ENCODE measurements around the gene IGF2. TPM values are rescaled to one million over a fixed set of nuclear protein-coding genes. Genes with fewer than 3 reads are reported as not detected.

Gene IGF2
- total and polyA plus RNA-seq, 3 donors from 2014 or later: 52.3 to 104 (median 69.8) TPM

DNA sequence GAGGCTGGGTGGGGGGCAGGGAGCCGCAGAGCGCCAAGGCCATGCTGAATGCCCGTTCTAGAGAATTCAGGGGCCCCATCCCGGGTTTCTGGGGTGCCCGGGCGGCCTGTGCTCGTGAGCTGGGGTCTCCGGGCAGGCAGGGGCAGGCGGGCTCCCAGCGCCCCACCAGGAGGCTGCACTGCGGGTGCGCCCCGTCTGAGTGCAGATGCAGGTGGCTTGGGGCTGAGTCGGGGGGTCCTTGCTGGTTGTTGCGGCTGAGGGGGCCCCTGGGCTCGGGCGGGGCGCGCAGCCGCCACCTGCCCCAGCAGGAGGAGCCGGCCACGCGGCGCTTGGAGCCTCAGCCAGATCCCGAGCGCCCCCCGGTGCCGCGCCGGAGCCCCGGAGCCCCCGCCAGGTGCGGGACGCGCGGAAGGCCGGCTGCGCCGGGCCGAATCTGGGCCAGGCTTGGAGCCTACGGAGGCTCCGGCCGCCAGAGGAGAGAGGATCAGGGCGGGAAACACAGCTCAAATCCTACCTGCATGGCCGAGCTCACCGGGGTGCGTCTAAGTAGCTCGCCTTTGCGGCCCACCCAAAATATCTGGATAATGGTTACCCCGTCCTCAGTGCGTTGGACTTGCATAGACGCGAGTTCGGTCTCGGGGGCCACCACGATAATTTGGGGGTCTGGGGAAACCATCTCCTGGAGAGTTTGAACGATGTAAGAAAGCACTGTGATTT lies 590 bp upstream of the IGF2 start:
- 2% methylated on average over 44 of the region's 57 CpGs; no CpG with 5 or more reads in 1 of the 2 donors for WGBS, 2 donors
- no peaks in the 10 kb centered on the region for H3K9me3 ChIP-seq
- peaks cover 11% of the 10 kb centered on the region for H3K4me1 ChIP-seq
- no peaks in the 10 kb centered on the region for H3K27me3 ChIP-seq
- no peak overlapping the region for H3K4me3 ChIP-seq
- intact Hi-C loops (cut with DNase I; ENCODE audit: low total_unique reads): no loop called here
- H3K27ac ChIP-seq: no peak overlapping the region
- no peak for DNase-seq
- H3K36me3 ChIP-seq (ENCODE audit: low read depth, missing control alignments): no peaks in the 10 kb centered on the region
- TF ChIP-seq POLR2A (IDR thresholded peaks at IDR 0.05): no peak
- TF ChIP-seq, protein P1, sequence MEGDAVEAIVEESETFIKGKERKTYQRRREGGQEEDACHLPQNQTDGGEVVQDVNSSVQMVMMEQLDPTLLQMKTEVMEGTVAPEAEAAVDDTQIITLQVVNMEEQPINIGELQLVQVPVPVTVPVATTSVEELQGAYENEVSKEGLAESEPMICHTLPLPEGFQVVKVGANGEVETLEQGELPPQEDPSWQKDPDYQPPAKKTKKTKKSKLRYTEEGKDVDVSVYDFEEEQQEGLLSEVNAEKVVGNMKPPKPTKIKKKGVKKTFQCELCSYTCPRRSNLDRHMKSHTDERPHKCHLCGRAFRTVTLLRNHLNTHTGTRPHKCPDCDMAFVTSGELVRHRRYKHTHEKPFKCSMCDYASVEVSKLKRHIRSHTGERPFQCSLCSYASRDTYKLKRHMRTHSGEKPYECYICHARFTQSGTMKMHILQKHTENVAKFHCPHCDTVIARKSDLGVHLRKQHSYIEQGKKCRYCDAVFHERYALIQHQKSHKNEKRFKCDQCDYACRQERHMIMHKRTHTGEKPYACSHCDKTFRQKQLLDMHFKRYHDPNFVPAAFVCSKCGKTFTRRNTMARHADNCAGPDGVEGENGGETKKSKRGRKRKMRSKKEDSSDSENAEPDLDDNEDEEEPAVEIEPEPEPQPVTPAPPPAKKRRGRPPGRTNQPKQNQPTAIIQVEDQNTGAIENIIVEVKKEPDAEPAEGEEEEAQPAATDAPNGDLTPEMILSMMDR (IDR thresholded peaks at IDR 0.05): no peak

DNA sequence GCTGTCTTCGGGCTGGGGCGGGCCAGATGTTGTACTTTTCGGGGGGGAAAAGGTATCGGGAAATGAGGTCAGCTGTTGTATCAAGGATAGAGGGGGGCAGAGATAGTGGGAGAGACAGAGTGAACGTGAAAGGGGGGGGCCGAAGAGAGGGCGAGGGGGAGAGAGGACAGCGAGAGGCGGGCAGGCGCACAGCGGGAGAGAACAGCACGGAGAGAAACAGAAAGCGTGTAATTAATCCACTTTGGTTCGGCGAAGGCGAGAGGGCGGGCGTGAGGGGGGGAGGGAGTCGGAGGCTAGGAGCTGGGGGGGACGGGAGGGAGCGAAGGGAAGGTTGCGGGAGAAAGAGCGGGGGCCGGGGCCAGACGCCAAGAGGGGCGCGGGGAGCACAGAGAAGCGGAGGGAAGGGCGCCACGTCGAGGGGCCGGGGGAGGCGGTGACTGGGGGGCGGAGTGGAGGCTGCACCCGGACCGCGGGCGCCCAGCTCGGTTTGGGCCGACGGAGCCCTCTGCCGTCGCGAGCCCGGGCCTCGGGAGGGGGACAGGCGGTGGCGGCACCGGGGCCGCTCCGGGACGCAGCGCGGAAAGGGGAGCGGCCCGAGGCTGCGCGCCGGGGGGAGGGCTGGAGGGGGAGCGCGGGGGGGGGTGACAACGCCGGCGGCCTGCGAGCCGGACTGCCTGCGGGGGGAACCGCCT lies 612 bp downstream of the IGF2 start:
- 1 to 2% methylated on average over 42 to 66 of the region's 68 CpGs for WGBS, 2 donors

DNA sequence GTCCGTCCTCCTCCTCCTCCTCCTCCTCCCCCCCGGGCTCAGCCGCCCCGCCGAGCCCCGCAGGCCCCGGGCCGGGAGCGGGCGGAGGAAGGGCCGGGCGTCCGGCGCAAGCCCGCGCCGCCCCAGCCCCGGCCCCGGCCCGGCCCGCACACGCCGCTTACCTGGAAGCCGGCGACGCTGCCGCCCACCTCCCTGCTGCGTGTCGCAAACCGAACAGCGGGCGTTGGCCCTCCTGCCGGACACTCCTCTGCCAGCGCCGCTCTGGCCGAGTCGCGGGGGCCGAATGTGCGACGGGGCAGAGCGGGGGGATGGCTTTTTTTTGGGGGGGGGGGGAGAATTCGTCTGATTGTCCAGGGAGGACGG lies 1.1 kb downstream of the IGF2 start:
- peaks cover 6% of the 10 kb centered on the region for H3K4me1 ChIP-seq
- no peaks in the 10 kb centered on the region for H3K27me3 ChIP-seq
- no peaks in the 10 kb centered on the region for H3K9me3 ChIP-seq
- no peaks in the 10 kb centered on the region for H3K36me3 ChIP-seq (ENCODE audit: low read depth, missing control alignments)
- DNase-seq: no peak
- intact Hi-C loops (cut with DNase I; ENCODE audit: low total_unique reads): no loop called here
- peak overlapping the region; percentile 42 to 57 for H3K4me3 ChIP-seq
- TF ChIP-seq POLR2A (IDR thresholded peaks at IDR 0.05): no peak
- TF ChIP-seq, protein P1 (IDR thresholded peaks at IDR 0.05): no peak
- WGBS, 2 donors: 0 to 1% methylated on average over 1 to 30 of the region's 44 CpGs
- H3K27ac ChIP-seq: no peak overlapping the region

More for the DNA sequence above, 612 bp downstream of the IGF2 start:
- peaks cover 6% of the 10 kb centered on the region for H3K4me1 ChIP-seq
- H3K27me3 ChIP-seq: no peaks in the 10 kb centered on the region
- peak overlapping the region; percentile 42 to 49 for H3K4me3 ChIP-seq
- DNase-seq: no peak
- H3K36me3 ChIP-seq (ENCODE audit: low read depth, missing control alignments): no peaks in the 10 kb centered on the region
- no peaks in the 10 kb centered on the region for H3K9me3 ChIP-seq
- intact Hi-C loops (cut with DNase I; ENCODE audit: low total_unique reads): no loop called here
- TF ChIP-seq POLR2A (IDR thresholded peaks at IDR 0.05): no peak
- TF ChIP-seq, protein P1 (IDR thresholded peaks at IDR 0.05): no peak
- H3K27ac ChIP-seq: no peak overlapping the region

DNA sequence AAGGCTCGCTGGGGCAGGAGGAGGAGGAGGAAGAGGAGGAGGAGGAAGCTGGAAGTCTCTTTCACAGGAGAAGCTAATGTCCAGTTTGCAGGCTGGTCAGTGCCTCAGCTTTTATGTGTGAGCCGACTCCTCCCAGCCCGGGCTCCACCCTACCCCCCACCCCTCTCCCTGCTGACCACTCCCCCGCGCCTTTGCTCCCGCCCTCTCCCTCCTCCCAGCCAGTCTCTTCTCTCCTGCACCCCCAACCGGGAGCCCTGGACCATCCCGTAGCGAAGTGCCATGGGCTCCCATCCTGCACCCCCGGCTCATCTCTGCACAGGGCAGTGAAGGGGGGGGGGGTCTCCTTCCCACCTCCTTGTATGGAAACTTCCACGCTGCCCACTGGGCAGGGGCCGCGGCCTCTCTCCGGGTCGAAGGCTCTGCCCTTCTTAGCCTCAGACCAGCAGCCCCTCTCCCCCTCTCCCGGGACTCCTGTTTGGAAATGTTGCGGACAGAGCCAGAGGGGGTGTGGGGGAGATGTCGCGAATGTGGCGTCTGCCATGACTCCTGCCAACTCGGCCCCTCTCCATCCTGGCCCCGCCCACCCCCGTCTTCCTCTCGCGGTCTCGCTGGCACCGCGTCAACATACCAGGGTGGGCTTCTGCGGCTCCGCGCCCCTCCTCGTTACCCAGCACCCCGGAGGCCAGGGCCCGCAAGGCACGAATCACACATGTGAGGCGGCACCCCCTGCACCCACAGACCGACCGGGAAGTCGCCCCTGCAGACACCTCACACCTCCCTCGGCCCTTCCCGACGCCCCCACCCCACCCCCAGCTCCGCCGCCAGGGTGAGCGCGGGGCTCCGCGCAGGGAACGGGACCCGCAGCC lies 1.8 kb downstream of the IGF2 start:
- WGBS, 2 donors: 1 to 2% methylated on average over 21 to 39 of the region's 50 CpGs
- DNase-seq: peak; percentile 76
- intact Hi-C loops (cut with DNase I; ENCODE audit: low total_unique reads): no loop called here
- Histone ChIP-seq H3K4me3 (peak overlapping the region; percentile 42 to 57), H3K36me3 (ENCODE audit: low read depth, missing control alignments) (no peaks in the 10 kb centered on the region), H3K27ac (no peak overlapping the region), H3K27me3 (no peaks in the 10 kb centered on the region), H3K4me1 (peaks cover 6% of the 10 kb centered on the region), H3K9me3 (no peaks in the 10 kb centered on the region)
- TF ChIP-seq POLR2A (IDR thresholded peaks at IDR 0.05): no peak
- TF ChIP-seq, protein P1 (IDR thresholded peaks at IDR 0.05): no peak

Measured in testis (tissue), 3 donors.